Right lobe of liver (tissue), 4 donors: Measurements from ENCODE around the gene SH3TC1.

Experiments
- CTCF ChIP-seq, 4 donors: fragments of 200-600 bp in 3 of 4; fragments of 450-650 bp in 1 of 4; IDR thresholded peaks; one replicate each; pipeline versions ENCODE4 v1.5.1 to v1.8.0; 2016 to 2022; ENCODE audit warnings: antibody characterized with exemption in 4 of 4, mild to moderate bottlenecking in 2 of 4
- POLR2A ChIP-seq: fragments of 450-650 bp; IDR thresholded peaks from one replicate; pipeline ENCODE4 v1.6.1; 2017; ENCODE audit warnings: antibody characterized with exemption, mild to moderate bottlenecking
- donor health status: DM: no; HTN: no; CAD: no.
- donor health status: DM: no; HTN: no; CAD: no.
- donor health status: DM: no; HTN: yes; CAD: no.

DNA sequence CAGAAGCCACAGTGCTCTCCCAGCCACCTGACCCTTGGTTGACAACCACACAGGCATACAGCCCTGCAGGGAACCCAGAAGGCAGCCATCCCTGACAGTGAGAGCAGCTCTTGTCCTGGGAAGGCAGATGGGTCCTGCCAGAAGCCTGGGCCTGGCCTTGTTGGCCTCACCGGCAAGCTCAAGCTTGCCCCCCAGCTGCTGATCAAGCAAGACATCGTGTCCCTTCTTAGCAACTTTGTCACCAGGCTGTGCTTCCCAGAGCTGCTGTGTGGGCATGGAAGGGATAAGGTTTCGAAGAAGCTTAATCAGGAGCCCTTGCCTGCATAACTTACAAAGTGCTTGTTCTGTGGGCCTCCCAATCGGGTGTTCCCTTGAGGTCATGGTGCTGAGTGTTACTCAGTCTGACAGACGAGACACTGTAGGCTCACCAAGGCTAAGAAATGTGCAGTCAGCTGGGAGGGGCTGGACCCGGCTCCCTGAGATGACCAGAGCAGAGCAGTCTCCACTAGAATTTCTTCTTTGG, 33.7 kb upstream of the SH3TC1 start:
- TF ChIP-seq CTCF (IDR thresholded peaks at IDR 0.05) (no peak), POLR2A (no peak)
